HG02884 (cell line): ENCODE data around the gene HUNK.
"Not testable (repeated sequence)": the region's sequence is repeated elsewhere in the genome, so short reads cannot be mapped to it uniquely, and the experiment has no call there.

Experiments used
- ATAC-seq: cut with Tn5 transposase; IDR thresholded peaks from one replicate; pipeline ENCODE4 v1.9.1; 2021; ENCODE audit warnings: mild to moderate bottlenecking, moderate library complexity; ENCODE audit not compliant: unreplicated experiment

HUNK gene

GRCh38 chr21:31992391-31992790, 119.6 kb downstream of the HUNK start:
- ATAC-seq, result no peak

- ATAC-seq, result no peak
These were observed 121.3 kb downstream of the HUNK start for GRCh38 chr21:31993826-31994825.

DNA sequence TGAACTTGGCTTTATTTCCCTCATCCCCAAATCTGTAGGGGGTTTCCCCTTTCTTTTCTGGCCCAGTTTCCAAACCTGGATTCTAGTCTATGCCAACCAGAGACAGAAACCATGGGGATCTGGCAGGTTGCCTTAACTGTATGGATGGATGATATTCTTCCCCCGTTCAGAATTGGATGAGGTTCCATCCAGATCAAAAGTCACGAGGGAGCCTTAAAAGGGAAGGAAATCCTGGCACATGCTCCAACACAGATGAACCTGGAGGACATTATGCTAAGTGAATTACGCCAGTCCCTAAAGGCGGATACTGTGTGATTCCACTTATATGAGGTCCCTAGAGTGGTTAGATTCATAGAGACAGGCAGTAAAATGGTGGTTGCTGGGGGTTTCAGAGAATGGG, 124.4 kb downstream of the HUNK start:
- ATAC-seq, result no peak

GRCh38 chr21:31999810-32000468, 127.1 kb downstream of the HUNK start:
- ATAC-seq, result no peak

DNA sequence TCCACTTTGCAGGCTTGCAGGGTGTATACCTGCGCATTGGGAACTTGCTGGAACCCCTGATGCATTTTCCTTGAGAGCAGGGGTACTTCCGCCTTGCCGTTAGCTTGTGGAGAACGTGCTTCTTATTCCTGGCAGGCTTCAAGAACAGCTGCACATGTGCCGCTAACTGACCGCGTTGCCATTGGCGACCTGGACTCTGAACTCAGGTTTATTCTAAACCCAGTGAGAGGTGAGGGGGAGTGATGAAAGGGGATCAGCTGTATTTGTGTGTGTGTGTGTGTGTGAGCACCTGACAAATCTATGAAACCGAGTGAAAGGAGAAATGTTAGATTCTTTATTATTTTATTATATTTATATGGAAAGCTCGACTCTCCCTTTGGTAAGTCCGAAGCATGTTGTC, 128.6 kb downstream of the HUNK start:
- no peak for ATAC-seq

DNA sequence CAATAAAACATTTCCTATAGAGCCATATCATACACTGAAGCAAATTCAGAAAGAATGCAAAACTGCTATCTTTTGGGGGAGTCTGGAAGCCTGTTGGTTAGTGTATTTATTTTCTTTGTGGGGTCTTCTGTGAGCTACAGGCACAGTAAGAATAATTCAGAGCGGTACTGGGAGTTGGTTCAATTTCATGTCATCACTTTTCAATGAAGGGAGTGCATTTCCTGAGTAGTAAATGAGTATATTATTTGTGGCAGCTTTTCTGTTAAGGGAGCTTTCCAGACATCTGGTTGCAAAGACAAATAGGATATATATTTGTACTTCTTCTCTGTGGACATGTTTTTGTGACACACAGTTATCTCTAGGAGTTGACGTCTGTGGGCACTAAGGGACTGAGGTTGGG, 130.6 kb downstream of the HUNK start:
- ATAC-seq, result no peak

DNA sequence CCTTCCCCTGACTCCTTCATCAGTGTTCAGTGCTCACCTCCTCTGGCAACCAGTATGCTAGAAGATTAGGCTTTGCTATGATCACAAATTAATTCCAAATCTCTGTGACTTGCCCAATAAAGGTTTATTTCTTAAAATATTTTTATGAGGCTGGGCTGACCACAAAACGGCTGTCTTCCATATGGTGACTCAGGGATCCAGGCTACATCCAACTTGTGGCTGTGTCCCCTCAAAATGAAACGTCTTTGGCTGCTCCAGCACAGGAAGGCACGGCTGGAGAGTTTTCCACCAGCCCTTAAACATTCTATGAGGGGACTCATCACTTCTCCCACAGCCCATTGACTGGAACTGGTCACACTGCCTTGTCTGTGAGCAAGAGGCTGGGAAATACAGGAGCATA, 131.5 kb downstream of the HUNK start:
- no peak for ATAC-seq

DNA sequence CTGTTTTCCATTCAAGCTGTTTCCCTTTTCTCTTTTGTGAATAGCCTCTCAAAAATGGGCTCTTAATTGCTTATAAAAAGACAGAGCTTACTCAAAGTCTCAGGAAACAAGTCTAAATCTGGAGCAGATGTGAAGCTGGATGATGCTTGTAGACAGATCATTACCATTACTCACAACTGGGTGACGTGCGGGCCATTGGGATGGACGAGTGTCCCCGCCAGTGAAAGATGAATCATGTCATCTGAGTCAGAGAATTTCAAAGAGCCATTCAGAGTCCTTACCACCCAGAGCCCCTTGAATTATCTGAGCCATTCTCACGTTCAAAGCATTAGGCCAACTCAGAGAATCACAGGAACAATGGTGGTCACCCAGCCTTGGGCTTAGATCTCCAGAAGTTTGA, 134.6 kb downstream of the HUNK start:
- ATAC-seq, result no peak

DNA sequence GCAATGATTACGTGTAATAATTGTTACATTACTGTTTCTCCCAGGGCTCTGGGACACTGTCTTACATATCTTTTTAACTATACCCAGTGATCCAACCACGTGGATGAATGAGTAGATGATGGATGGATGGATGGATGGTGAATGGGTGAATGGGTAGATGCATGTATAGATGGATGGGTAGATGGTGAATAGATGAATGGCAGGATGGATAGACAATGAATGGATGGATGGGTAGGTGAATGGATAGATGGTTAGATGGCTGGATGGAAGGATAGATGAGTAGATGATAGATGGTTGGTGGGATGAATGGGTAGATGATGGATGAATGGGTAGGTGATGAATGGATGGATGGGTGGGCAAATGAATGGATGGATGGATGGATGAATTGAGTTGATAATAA, 135.9 kb downstream of the HUNK start:
- no peak for ATAC-seq

DNA sequence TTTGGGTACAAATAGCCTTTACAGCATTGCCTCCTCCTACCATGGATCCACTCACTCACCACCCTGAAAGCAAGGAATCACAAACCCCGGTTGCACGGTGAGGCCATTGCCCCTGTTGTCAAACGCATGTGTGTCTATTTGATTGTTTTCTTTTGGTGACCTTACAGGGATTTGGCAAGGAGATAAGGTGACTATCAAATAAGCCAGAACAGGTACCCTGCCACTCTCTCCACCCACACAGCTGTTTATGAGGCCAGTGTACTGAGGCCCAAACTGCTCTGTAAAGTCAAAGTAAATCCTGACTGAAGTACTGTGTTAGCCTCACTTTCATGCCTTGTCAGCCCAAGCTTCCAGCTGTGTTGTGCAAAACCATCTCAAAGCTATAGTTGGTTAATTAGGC, 136.4 kb downstream of the HUNK start:
- ATAC-seq, result no peak

GRCh38 chr21:32015461-32016139, 142.8 kb downstream of the HUNK start:
- ATAC-seq, result no peak

DNA sequence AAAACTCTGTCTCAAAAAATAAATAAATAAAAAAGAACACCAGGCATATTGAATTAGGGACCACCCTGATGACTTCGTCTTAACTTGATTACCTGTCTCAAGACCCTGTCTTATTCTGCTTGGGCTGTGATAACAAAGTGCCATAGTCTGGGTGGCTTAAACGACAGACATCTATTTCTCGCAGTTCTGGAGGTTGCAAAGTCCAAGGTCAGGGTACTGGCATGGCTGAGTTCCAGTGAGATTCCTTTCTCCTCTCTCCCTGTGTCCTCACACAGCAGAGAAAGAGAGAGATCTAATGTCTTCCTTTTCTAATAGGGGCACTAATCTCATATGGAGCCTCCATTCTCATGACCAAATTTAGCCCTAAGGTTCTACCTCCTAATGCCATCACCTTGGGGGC, 145.6 kb downstream of the HUNK start:
- no peak for ATAC-seq

- no peak for ATAC-seq
These were observed 147.7 kb downstream of the HUNK start for GRCh38 chr21:32020564-32020963.

GRCh38 chr21:32021319-32021994, 148.6 kb downstream of the HUNK start:
- ATAC-seq, result no peak

DNA sequence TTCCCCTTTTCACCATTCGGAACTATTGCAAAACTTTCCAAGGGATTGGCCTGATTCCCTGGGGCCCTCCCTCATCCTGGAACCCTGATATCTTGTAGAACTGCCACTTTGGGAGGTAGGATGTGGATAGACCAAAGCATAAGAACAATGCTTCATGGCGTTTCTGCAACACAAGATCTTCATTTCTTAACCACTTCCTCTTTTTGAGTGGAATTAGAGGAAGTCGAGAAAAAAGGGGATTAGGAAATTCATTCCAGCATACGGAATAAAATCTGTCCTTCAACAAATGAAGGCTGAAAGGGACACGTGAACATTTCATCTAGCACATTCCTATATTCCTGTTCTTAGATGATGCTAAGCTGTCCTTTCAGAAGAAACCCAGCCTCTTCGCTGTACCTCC, 149.3 kb downstream of the HUNK start:
- ATAC-seq, result no peak

GRCh38 chr21:32030146-32030652, 157.4 kb downstream of the HUNK start:
- no peak for ATAC-seq

GRCh38 chr21:32034850-32035249, 162.0 kb downstream of the HUNK start:
- ATAC-seq, result no peak

DNA sequence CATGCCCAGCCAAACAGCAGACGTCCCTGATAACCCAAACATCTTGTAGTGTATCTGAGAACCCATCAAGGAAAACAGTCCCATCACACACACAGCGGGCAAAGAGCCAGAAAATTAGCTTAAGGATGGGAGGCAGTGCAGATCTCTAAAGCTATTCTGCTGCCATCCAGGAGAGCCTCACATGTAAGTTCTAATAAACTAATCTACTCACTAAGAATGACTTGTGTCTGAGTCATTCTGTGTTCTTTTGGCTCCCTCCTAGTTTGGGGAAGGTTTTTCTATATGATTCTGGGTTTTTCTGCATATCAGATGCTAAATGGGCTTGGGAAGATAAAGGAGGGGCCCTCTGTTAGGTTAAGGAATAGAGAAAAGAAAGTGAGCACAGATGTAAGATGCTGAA, 162.8 kb downstream of the HUNK start:
- ATAC-seq, result no peak

GRCh38 chr21:32036756-32037155, 163.9 kb downstream of the HUNK start:
- ATAC-seq, result no peak

- not testable (repeated sequence) for ATAC-seq
These were observed 165.9 kb downstream of the HUNK start for GRCh38 chr21:32038751-32039150.

DNA sequence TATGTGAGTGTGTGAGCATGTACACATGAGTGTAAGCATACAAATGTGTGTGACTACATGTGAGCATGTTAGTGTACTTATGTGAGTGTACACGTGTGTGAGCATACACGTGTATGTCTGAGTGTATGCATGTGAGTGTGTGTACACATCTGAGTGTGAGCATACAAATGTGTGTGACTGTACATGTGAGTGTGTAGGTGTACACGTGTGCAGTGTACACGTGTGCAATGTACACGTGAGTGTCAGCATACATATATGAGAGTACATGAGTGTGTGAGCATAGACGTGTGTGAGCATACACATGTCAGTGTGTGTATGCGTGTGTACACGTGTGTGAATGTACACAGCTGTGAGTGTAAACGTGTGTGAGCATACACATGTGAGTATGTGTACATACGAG, 170.6 kb downstream of the HUNK start:
- ATAC-seq, result no peak
